Right kidney (tissue), 1 donor: Measurements from ENCODE around the gene CABLES1.
A peak's percentile ranks its signal among the peaks of the same experiment; 100 is the strongest.

Experiments used
- DNase-seq: peaks from one replicate; pipeline ENCODE4 v3.0.0-alpha.2; 2016

CABLES1 gene

DNA sequence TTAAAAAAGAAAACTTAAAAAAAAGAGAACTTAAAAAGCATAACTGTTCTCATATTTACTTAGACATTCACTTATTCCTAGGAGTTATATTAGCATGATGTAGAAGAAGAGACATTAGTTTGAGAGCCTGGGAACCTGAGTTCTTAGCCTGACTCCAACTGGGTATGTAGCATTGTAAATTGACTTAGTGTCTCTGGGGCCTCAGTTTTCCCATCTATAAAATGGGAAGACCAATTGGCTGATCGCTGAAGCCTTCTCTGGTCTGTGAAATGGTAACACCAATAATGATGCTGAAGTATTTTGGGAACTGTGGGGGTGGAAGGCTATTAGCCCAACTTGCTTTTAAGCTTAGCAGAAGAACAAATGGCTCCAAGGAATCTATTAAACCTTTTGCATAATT, 55.9 kb downstream of the CABLES1 start:
- DNase-seq: no peak

DNA sequence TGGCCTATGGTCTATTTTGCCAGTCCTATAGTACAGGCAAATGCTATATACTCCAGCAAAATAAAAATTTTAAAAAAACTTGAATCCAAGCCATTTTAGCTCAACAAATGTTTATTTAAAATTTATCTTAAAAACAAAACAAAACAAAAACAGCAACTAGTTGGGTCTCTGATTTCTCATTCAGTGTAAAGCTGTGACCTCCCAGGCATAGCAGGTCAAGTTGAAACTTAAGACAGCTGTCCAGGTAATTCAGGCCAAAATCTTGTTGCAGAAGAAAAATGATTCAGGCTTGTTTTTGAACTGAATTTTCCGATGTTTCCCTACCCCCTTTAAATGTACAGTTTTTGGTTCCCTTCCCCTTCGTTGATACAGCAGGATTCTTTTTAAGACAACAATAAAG, 58.5 kb downstream of the CABLES1 start:
- DNase-seq: no peak

GRCh38 chr18:23194155-23194996, 59.1 kb downstream of the CABLES1 start:
- DNase-seq: no peak

GRCh38 chr18:23194997-23195957, 60.0 kb downstream of the CABLES1 start:
- DNase-seq: no peak

- peak; percentile 62 for DNase-seq
Measured at GRCh38 chr18:23196119-23197007, 61.1 kb downstream of the CABLES1 start.

DNA sequence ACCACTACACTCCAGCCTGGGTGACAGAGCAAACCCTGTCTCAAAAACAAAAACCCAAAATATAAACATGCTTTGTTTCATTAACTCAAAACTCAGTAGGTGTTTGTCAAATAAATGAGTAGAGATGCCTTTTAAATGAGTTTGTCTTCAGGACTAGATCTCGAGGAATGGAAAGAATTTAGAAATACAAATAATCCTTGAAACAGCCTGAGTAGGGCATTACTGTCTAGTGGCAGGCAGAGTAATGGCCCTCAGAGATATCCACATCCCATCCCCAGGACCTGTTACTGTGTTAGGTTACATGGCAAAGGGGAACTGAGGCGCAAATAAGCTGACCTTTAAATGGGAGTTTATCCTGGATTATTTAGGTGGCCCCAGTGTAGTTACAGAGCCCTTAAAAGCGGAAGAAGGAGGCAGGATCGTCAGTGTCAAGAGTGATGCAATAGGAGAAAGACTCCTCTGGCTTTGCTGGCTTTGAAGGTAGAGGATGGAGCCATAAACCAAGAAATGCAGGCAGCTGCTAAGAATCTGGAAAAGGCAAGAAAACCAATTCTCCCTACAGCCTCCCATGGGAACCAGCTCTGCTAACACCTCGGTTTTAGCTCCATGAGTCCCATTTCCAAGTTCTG, 63.0 kb downstream of the CABLES1 start:
- no peak for DNase-seq

DNA sequence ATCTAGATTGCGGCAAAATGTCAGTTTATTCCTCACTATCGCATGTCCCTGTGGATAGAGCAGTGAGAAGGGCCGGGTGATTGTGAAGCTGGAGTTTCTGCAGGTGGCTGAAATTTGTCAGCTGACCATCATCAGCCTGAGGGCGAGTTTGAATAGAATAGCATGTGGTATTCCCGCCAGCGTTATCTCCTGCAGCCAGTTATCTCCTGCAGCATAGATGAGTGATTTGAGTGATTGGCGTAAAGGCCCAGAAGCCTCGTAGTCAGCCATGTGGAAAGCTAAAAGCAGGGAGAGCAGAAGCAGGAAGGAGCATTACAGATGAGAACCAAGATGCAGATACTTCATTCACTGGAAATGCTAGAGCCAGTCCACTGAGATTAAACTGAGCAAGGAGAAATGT, 65.5 kb downstream of the CABLES1 start:
- no peak for DNase-seq

DNA sequence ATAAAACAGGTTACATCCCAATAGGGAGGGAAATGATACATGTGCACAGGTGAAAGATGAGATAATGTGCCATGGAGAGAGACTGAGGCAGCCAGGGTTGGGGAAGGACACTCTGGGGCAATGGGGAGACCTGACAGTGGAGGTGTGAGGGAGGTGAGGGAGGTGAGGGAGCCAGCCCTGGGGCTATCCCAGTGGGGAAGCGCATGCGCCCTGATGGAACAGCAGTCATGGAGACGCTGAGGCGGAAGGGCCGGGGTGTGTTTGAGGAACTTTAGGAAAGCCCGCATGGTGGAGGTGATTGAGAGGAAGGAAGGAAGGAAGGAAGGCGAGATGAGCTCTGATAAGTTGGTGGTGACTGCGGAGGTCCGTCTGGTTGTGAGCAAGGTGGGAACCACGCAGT, 66.5 kb downstream of the CABLES1 start:
- no peak for DNase-seq

DNA sequence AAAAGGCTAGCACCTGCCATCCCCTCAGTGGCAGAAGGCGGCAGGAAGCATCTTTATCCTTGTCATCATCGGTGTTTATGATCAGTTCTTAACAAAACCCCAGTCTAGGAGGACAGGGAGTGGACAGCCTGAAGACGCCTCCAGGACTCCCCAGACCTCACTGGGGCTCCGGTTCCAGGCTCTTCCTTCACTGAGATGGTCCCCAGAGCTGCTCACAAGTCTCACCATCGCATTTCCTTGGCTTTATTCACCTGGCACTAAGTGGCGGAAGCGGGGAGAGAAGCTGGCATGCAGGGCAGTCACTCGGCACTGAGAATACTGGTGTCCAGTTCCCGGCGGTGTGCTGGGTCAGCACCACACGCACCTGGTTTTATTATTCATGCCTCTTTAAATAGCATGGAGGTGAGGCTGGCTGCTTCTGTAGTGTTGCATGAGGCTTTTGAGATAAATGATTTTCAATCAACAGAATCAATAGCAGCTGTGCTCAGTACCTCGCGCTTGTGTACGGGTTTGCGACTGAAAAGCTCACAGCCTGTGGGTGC, 68.7 kb downstream of the CABLES1 start:
- DNase-seq: no peak

- DNase-seq: no peak
Measured at GRCh38 chr18:23204589-23205235, 69.4 kb downstream of the CABLES1 start.

- no peak for DNase-seq
Measured at GRCh38 chr18:23205980-23206379, 70.7 kb downstream of the CABLES1 start.

- DNase-seq: no peak
Measured at GRCh38 chr18:23207191-23207955, 72.1 kb downstream of the CABLES1 start.

- DNase-seq: no peak
Measured at GRCh38 chr18:23207994-23208393, 72.7 kb downstream of the CABLES1 start.

GRCh38 chr18:23208600-23208999, 73.3 kb downstream of the CABLES1 start:
- no peak for DNase-seq

DNA sequence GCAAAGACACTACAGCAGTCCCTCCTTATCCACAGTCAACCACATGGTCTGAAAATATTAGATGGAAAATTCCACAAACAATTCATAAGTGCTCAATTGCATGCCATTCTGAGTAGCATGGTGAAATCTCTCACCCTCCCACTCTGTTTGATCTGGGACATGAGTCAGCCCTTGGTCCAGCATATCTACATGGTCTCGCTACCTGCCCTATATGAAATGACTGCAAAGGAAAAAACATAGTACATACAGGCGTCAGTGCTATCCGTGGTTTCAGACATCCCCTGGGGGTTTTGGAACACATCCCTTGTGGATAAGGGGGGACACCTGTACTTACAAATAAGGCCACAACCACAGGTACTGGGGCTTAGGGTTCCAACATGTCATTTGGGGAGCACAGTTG, 73.7 kb downstream of the CABLES1 start:
- DNase-seq: no peak

DNA sequence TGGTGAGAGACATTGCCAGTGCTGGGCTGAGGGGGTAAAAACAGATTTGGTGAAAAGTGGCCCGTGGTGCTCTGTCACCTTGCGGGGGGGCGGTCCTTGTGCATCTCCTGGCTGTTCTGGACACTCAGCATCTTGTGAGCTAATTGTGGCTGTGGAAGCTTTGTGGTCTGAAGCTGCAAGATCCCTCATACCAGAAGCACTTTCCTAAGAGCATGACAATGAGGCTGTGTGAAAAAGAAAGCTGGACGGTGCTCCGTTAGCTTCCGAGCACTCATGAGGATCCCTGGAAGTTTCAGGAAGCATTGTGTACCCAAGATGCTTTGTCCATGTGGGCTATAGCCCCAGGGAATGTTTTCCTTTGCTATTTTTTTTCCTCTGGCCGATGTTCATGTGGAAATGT, 74.5 kb downstream of the CABLES1 start:
- no peak for DNase-seq

GRCh38 chr18:23210526-23210925, 75.2 kb downstream of the CABLES1 start:
- no peak for DNase-seq

DNA sequence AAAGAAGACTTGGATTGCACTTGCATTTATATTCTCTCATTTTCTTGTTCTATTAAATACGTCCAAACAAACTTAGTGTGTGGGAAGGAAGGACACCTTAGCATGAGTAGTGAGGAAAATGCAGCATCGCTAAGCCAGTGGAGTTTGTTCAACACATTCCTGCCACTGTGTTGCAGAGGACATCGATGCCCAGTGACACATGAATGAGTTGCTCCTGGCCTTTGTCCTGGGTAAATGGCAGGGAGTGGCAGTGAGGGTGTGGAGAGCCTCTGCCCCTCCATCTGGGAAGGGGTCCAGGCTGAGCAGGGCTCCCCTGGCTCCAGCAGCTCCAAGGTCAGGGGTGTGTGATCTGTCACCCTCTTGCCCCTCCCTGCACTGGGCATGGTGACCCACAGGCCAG, 75.9 kb downstream of the CABLES1 start:
- no peak for DNase-seq

- DNase-seq: no peak
Measured at GRCh38 chr18:23212161-23212560, 76.9 kb downstream of the CABLES1 start.

DNA sequence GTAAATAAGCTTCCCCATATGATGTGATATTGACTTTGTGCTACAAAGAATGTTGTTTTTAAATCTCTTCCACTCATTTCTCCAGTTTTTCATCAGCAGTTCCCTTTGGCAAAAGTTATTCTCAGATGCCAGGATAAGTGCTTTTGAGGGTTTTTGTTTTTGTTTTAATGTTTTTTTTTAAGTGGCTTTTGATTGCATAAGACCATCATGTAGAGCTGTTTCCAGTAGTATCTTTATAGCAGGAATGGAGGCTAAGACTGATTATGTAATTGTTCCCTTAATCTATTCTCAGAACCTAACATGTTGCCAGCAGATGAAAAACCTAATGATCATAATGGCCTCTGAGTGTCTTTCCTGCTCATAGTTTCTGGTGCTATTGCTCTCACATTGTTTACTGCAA, 77.9 kb downstream of the CABLES1 start:
- no peak for DNase-seq
